OCI-LY7 (cell line): ENCODE data around the gene CCDC141.

Source experiments
- CTCF ChIP-seq: fragments of 200-600 bp; sonication (generic); conservative IDR thresholded peaks from 2 replicates; pipeline ENCODE4 v1.5.1; 2014; ENCODE audit warnings: mild to moderate bottlenecking, antibody characterized with exemption, low read length, moderate library complexity, mixed read lengths
- EZH2phosphoT487 ChIP-seq: fragments of 200-600 bp; sonication (generic); IDR thresholded peaks from 2 replicates; pipeline ENCODE4 v1.6.1; 2018; ENCODE audit warnings: low read depth, borderline replicate concordance, mild to moderate bottlenecking, mixed run types, antibody characterized with exemption, low read length, moderate library complexity, mixed read lengths

DNA sequence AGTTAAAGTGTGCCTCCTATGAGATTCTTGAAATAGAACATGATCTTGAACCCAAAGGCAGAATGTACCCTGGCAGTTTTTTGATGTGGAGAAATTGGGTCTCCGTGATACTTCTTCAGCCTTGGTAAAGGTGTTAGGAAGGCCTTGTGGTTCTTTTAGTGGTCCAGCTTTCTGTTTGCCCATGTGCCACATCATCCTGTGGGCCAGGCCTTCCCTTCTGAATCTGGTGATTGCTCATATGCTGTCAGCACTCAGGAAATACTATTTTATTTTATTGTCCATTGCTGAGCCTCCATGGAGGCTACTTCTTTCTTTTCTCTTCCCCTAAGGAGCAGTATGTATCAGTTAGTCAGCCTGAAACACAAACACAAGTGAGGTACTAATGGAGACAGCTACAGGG, 52.9 kb downstream of the CCDC141 start:
- TF ChIP-seq CTCF (no peak), EZH2phosphoT487 (no peak)
